Measurements from ENCODE around the gene KCND1.
A peak's percentile ranks its signal among the peaks of the same experiment; 100 is the strongest.

Gene KCND1

DNA sequence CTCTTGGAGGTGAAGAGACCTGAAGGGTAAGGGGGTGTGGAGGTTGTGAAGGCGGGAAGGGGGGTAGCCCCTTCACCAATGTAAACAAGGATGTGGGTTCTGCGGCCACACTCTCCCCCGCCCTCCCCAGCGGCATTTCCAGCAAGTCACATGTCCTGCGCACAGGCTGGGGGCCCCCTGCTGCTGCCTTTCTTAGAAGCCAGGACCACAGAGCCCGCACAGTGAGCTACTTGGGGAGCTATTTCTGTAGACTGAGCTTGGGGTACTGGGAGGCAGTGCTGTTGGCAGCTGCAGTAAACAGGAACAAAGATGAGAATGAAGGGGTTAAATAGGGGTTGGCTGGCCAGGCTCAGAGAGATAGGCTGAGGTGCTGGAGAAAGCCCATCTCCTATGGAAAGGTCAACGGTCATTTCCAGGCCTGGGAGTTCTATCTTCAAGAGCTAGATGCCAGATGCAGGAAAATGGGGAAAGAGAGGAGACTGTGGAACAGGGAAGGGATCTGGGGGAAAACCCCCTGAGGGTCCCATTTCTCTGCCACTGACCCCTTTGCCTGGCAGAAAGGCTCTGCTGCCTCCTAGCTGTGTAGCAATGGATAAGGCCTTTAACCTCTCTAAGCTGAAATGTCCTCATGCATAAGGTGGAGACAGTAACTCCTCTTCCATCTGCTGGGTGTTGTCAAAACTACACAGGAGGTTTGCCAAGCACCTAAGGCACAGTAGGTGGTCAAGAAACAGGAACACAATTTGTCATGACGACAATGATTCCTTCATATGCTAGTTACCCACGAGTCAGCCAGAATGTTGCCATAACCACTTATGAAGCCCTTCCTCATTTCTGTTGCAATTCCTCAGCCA lies 34.4 kb downstream of the KCND1 start:
- peak; percentile 80 for DNase-seq

DNA sequence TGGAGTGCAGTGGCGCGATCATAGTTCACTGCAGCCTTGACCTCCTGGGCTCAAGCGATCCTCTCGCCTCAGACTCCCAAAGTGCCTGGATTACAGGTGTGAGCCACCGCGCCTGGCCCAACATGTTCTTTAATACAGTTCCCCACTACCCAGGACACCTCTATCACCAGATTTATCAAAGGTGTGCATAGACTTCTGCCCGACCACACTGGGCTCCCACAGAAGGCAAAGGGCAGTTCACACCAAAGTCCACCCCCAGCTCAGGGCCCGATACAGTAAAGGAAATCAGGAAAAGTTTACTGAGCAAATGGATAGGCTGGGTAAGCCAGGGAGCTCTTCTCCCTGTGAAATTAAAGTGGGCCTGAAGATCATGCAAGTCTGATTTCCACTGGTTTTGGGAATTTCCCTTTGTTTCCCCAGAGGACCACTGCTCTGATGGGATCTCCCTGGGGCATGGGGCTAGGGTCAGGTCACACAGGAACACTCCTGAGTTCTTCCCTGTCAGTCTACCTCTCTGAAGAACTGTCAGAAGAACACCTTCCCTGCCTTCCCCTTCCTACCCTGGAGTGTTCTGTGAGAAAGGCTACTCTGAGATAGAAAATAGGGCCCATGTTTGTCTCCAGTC lies 35.1 kb downstream of the KCND1 start:
- no peak for DNase-seq

DNA sequence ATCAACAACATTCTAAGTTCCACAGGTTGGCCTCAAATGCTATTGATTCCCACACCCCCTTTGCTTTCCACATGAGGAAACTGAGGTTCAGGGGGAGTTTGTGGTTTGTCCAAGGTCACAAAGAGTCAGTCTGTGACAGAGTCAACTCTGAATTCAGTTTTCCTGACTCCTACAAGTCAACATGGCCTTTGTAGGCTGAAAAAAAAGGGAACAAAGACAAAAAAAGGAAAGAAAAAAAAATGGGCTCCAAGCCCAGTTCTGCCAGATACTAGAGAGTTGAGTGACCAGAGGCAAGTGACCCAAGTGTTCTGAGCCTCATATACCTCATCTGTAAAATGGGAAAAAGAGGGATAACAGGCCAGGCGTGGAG lies 36.4 kb downstream of the KCND1 start:
- DNase-seq: no peak

DNA sequence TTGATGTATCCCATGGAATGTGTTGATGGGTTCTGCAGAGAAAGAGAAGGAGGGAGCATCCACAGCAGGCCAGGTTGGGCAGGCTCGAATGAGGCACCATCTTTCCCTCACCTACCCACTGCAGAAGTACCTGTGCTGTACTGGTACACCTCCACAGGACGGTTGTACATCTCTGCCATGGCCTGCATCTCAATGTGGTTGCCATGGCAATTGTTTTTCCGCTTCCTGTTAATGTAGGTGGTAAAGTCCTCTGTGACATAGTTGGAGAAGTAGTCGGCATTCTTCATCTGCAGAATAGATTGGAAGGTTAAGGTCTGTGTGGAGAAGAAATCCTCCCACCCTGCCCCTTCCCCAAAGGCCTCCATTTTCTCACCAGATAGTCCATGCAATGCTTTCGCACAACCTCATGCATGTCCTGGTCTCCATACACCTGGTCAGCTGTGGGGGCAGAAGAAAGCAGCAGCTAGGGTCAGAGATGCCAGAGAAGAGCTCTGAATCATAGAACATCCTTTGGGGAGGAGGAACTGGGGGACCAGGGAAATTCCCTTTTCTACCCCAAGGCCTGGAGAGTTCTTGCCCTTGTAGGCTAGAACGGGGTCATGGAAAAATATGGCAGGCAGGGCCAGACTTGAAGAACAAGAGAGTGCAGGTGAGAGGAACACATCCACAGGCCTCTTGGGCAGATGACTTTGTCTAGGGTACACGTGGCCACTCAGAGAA lies 36.9 kb downstream of the KCND1 start:
- no peak for DNase-seq

DNA sequence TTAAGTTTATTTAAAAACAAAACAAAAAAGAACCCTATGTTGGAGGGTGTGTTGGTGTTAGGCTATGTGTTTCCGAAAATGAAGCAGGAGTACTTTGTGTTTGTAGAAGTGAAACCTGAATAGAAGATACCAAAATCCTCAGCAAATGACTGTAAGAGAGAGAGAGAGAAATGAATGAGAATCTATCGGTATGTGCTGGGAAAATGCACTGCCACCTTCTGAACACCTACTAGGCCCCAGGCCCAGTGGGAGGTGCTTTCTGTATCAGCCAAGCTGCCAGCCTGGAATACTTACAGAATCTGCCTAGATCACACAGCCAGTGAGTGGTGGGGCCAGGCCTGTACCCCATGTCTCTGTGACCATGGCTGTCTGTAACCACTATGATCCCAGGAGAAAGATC lies 37.9 kb downstream of the KCND1 start:
- no peak for DNase-seq

DNA sequence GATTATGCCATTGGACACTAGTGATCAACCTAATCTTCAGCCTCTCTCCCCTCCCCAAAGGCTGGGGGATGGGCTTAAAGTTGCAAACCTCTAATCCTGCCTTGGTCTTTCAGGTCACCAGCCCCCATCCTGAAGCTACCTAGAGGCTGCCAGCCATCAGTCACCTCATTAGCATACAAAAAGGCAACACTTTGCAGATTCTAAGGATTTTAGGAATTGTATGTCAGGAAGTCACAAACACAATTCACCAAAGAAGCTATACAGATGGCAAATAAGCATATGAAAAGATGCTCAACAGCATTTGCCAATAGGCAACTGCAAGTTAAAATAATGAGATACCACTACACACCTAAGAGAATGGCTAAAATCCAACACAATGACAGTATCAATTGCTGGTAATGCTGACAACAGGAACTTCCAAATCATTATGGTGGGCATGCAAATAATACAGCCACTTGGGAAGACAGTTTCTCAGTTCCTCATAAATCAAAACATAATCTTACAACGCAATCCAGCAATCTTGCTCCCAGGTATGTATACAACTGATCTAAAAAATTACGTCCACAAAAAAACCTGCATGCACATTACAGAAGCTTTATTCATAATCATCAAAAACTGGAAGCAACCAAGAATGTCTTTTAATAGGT lies 43.8 kb downstream of the KCND1 start:
- no peak for DNase-seq

DNA sequence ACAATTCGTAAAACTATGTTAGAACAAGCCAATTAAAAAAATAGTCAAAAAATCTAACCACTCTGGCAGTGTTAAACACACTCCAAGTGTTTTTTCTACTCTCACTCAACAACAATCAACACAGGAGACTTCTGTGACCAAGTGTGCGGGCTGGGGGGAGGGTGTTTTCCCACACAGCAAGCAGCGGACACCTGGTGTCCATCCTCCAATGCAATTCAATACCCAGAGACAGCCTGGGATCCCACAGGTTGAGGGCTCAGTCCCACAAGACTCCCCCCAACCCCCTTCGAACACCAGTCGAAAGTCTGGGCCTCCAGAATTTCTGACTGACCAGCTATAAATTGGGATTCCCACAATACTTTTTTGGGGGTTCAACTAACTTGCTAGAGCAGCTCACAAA lies 44.5 kb downstream of the KCND1 start:
- no peak for DNase-seq

DNA sequence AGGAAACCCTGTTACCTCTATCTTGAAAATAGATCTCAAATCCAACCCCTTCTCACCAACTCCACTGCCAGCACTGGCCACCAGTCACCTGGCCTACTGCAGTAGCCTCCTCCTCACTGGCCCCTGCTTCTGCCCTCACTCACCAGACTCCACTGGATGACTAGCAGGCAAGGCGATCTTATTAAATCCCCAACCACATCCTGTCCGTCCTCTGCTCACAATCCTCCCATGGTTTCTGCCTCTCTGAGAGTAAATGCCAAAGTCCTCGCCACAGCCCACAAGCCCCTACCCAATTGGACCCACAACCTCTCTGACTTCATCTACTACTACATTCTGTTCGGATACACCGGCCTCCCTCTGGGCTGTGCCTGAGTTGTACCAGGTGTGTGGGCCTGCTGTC lies 47.4 kb downstream of the KCND1 start:
- no peak for DNase-seq

DNA sequence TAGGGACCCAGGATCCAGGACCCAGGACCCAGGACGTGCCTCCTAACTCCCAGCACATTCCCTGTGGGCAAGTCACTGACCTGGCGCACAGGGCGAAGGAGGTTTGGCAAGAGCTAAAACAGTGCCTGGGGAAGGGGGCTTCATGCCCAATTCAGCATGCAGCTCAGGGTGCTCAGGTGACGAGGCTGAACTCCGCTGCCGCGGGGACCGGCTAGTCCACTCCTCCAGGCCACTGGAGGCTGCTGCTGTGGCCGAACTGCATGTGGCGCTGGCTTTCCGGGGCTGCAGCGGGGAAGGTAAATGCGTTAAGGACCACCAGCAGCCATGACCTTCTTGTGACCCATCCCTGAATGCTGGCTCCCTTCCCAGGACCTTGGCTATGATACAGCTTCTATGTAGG lies 47.9 kb downstream of the KCND1 start:
- no peak for DNase-seq

DNA sequence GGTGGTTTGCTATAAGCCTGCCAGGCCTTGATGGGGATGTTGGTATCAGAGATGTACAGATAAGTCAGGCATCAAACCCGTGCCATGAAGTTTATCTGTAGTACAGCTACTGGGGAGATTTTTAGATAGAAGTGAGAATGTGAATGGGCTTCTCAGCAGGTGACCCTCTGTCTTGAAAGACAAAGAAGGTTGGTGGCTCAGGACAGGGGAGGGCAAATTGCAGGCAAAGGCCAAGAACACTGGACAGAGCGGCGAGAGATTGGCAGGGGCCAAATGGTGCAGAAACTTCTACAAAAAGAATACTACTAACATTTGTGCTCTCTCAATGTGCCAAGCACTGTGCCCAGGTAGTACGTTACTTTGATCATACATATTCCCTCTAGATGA lies 50.9 kb downstream of the KCND1 start:
- DNase-seq: no peak

DNA sequence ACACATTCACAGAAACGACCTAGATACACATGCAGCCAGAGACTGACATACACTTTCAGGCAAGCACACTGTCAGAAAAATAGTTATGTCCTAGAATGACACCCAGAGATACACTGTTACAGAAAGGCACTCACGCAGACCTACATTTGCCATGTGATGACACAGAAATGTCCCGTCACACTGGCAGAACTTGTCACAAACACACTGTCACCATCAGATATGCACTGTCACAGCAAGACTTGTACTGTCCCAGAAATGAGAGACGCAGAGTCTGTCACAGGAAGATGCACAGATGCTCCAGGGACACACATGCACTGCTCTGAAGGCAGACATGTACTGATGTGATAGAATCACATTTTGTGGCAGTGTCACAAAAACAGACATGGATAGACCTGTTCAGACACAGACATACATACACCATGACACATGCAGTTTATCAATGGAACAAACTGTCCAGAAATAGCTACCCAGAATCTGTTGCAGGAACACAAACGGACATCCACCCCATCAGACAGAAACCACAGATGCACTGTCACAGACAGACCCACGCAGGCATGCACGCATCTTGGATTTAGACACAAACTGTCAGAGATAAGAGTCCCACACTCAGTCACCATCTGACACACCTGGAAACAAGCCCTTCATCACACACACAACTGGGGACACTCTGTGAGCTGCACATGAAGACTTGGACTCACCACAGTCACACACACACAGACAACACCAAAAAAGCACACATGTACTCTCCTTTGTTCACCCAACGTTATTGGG lies 51.5 kb downstream of the KCND1 start:
- no peak for DNase-seq

DNA sequence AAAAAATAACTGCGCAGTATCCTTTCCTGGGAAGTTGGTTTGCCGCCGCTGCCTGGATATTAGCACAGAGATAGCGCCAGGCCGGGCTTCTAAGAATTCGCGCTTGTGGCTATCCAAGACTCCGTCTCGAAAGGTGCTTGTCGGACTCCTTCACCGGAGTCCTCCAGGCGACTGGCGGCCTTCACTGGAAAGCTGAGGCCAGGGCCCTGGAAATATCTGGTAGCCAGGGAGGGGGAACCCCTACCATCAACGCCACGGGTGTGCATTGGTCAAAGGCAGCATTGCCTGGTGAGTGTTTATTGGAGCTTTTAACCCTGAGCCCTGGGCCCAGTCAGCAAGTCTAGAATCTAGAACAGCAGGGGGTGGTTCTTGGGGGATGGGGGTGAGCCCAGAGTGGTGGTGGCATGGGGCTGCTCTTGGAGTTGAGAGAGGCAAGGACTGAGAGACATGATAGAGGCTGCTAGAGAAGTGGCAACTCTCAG lies 52.2 kb downstream of the KCND1 start:
- DNase-seq: no peak

DNA sequence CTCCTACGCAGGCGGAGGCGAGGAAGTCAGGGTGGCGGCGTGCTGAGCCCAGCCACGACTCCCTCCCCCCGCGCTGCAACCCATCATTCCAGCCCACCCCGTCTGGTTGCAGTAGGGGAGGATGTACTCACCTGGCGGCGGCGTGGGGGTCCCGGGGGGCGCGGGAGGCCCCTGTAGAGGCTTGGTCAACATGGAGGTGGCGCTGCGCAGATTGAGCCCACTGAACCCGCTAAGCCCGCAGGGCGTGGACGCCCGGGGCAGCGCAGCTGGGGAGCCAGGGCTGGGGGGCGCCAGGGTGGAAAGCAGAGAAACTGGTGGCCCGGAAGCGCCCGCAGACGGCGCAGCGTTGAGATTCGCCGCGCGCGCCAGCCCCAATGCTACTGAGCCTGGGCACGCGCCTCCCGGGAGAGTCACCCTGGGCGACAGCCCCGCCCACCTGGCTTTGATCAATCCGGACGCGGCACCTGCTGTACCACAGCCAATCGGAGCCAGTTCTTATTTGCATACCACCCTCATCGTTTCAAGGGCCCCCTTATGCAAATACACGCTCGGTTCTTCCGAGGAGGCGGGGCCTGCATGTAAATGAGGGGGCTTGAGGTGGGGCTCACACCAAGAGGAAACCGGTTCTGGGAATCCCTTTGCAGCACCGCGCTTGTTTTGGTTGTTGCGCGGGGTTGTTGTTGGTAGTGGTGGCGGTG lies 52.9 kb downstream of the KCND1 start, which contains the start of gene PIM2:
Gene PIM2 (minus strand): TSS at position 382 of the 698 bp plus-strand sequence. CDS start 190 bp downstream, at position 192.
- DNase-seq: peak; percentile 87

DNA sequence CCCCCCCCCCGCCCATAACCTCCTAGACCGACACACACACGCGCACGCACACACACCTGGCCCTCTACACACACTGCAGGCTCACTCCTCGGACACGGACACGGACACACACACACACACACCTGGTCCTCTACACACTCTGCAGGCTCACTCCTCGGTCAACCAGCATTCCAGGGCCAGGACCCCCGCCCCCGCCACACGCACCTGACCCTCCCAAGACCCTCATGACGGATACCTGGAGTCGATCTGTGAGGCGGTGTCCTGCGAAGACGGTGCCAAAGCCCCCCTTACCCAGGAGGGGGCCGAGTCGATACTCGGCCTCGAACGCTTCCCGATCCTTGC lies 53.4 kb downstream of the KCND1 start:
- no peak for DNase-seq

DNA sequence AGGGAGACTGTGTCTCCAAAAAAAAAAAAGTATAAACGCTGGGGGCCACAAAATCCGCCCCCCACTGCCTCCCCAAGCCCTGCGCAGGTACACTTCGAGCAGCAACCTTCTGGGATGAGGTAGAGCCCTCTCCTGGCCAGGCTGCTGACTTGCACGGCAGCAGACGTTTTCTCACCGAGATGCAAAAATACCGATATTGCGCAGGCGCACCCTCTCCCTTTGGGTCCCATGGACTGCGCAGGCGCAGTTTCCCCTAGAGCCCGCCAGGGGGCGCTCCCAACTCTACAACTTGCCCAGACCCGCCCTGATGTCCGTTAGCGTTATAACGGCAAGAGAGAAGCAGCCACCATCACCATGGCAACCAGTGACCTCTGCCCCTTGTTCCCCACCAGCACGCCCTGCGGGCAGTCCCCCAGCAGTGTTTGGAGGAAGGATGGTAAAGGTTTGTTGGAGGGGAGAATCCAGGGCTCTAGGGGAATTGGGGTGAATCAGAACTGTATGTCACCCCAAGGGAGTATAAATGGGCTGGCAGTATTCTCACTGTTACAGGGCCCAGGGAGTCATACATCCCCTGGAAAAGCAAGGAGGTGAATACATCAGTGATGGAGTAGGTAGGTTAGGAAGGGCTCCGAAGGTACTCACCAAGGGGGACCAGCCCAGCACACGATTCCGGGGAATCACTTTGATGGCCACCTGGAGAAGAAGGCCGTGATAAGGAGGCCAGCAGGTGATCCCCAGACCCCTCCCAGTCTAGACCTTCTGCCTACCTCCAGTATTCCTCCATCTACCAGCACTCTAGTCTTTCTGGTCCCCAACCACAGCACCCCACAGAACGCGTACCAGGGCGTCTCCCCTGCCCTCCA lies 54.3 kb downstream of the KCND1 start:
- peak; percentile 82 for DNase-seq

DNA sequence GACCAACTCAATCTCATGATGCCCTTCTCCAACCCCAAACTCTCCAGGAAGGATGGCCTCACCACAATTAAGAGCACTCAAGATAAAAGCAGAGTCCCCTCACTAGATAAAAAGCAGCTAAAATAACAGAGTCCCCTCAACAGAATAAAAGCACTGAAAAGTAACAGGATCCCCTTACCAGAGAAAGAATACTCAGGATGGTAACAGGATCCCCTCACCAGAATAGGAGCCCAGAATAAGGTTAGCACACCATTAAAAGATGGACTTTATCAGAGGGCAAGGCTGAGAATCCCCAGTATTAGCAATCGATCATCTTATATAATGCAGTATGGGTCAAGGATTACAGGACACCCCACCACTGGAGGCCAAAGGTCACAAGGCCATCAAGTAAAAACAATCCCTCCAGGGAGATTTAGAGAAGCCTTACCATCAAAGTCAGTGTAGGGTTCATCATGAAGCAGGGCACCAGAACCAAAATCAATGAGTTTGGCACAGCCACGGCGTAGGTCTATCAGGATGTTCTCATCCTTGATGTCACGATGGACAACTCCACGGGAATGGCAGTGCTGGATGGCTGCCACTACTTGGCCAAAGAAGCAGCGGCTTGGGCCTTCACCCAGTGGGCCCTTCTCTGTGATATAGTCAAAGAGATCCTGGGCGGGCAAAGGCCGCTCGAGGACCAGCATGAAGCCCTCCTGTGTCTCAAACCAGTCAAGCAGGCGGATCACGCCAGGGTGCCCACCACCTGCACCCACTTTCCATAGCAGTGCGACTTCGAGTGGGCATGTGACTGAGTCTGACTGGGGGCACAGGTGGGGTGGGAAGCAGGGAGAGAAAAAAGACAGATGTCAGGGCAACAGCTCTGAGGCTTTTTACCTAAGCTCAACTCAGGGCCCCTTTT lies 56.8 kb downstream of the KCND1 start:
- no peak for DNase-seq

DNA sequence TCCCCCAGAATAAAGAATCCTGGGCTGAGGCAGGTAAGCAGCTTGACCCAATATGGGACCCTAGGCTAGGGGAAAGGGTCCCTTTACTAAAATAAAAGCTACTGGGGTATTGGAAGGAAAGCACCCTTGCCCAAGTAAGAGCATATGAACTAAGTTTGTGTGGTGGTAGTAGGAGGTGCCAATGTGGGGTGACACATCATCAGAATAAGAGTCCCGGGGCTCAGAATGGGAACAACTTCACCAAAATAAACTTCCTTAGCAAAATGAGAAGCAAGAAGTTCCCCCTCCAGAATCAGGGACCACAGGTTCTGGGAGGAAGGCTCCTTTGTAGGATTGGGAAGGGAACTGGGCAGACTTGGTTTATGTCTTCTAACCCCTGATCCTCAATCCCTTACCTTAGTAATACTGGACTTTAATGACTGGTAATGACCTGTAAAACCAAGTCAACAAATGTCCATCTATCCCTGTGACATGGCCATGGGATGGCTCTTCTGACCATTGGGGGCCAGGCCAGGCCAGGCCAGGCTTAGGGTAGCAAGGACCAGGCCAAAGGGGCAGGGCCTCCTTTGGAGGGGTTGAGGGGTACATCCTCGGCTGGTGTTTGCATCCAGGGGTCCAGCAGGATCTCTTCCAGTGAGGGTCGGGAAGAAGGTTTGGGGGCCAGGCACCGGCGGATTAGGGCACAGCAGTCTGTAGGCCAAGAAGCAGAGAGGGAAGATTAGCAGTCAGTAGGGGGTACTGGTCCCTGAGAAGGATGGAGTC lies 57.9 kb downstream of the KCND1 start:
- no peak for DNase-seq

DNA sequence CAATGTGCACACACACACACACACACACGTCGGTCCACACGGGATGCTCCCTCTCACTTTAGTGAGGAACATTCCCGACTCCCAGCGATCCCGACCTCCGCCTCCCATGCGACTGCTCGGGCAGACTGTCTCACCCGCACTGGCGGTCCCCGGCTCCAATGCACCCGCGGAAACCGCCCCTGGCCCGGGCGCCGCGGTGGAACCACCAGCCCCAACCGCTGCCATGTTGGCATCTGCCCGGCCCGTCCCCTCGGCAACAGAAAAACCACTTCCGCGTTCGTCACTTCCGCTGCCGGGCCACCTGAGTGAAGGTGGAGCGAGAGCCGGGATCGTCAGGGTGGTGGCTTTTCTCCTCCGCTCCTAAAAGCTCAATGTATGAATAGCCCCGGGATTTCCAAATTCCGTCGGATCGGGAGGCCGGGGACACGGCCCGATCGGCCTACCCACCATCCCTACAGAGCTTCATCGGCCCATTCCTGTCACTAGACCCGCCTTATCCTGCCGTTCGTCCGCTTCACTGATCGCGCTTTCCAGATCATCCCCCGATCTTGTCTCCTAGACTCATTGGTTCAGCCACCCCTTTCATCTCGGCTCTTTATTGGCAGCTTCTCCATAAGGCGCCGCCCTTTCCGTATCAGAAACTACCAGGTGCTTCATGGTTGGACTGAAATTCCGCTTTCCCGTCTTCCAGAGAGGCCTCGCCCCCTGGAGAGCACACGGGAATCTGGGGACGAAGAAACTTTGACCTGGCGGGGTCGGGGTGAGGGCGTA lies 60.0 kb downstream of the KCND1 start, which contains the start of gene SLC35A2:
Gene SLC35A2 (minus strand): TSS at position 235 of the 771 bp plus-strand sequence. CDS start 10 bp downstream, at position 225.
- peak; percentile 84 for DNase-seq
